H1 (cell line): ENCODE results near the gene TRPV2.
"Not testable (repeated sequence)": the region's sequence is repeated elsewhere in the genome, so short reads cannot be mapped to it uniquely, and the experiment has no call there.

Source experiments
- ASH2L ChIP-seq: fragments of 200-600, 300-600 bp; sonication (generic); IDR thresholded peaks from one replicate; pipeline ENCODE4 v1.7.1; 2017; ENCODE audit warnings: low read length
- ATF2 ChIP-seq: IDR thresholded peaks from 2 replicates; pipeline ENCODE4 v1.6.1; 2012; ENCODE audit warnings: low read length, inconsistent platforms
- ATF3 ChIP-seq: IDR thresholded peaks from 2 replicates; pipeline ENCODE4 v1.6.1; 2011; ENCODE audit warnings: low read depth, mild to moderate bottlenecking, low read length; ENCODE audit not compliant: insufficient read depth
- CREB1 ChIP-seq: IDR thresholded peaks from 2 replicates; pipeline ENCODE4 v1.6.1; 2012; ENCODE audit warnings: inconsistent platforms
- CTCF ChIP-seq, 3 experiments: IDR thresholded peaks; 1 replicate in 2 of 3; 2 replicates in 1 of 3; pipeline versions ENCODE4 v1.5.1 to v1.6.1; 2011; ENCODE audit warnings: low read length in 3 of 3, mild to moderate bottlenecking in 3 of 3, inconsistent platforms in 2 of 3, low read depth in 1 of 3, moderate library complexity in 1 of 3; ENCODE audit not compliant: insufficient read depth in 1 of 3; ENCODE audit errors: control extremely low read depth in 1 of 3
- KDM4A ChIP-seq: IDR thresholded peaks from one replicate; pipeline ENCODE4 v1.7.1; 2012; ENCODE audit warnings: low read depth, mild to moderate bottlenecking, moderate library complexity, low read length, inconsistent platforms; ENCODE audit not compliant: severe bottlenecking
- MAFK ChIP-seq: IDR thresholded peaks from 2 replicates; pipeline ENCODE4 v1.6.1; 2012; ENCODE audit warnings: low read depth, mild to moderate bottlenecking, improper control_type of control experiment, low read length
- POLR2A ChIP-seq, 2 experiments: IDR thresholded peaks; 1 replicate in 1 of 2; 2 replicates in 1 of 2; pipeline ENCODE4 v1.6.1; 2011; ENCODE audit warnings: low read depth in 2 of 2, low read length in 2 of 2, mild to moderate bottlenecking in 2 of 2; ENCODE audit errors: control extremely low read depth in 1 of 2
- POLR2AphosphoS5 ChIP-seq: IDR thresholded peaks from 2 replicates; pipeline ENCODE4 v1.6.1; 2011; ENCODE audit warnings: low read depth, low read length
- SIRT6 ChIP-seq: IDR thresholded peaks from one replicate; pipeline ENCODE4 v1.7.1; 2012; ENCODE audit warnings: low read length, inconsistent platforms
- SP2 ChIP-seq: IDR thresholded peaks from 2 replicates; pipeline ENCODE4 v1.6.1; 2012; ENCODE audit warnings: mild to moderate bottlenecking, low read length, inconsistent platforms
- SRF ChIP-seq: IDR thresholded peaks from 2 replicates; pipeline ENCODE4 v1.6.1; 2011; ENCODE audit warnings: mild to moderate bottlenecking, low read depth, low read length, moderate library complexity
- TEAD4 ChIP-seq: IDR thresholded peaks from 2 replicates; pipeline ENCODE4 v1.6.1; 2012; ENCODE audit warnings: low read depth, low read length, inconsistent platforms, mixed read lengths
- ZNF274 ChIP-seq: IDR thresholded peaks from 2 replicates; pipeline ENCODE4 v1.7.0; 2012; ENCODE audit warnings: low read length, borderline replicate concordance; ENCODE audit errors: extremely low read depth

- not testable (repeated sequence) for TF ChIP-seq POLR2A (IDR thresholded peaks at IDR 0.05; ENCODE audit: control extremely low read depth in 1 of 2, low read depth in 2 of 2, low read length in 2 of 2); TEAD4; SRF; SP2; ASH2L; CTCF (IDR thresholded peaks at IDR 0.05; ENCODE audit: control extremely low read depth in 1 of 3, insufficient read depth in 1 of 3, low read depth in 1 of 3, low read length in 3 of 3); POLR2AphosphoS5; CREB1; ATF3; ZNF274; SIRT6; KDM4A; MAFK; ATF2
Observed at GRCh38 chr17:16396693-16397092, 18.7 kb upstream of the TRPV2 start.
